ENCODE results near the gene RTN4R.

Gene RTN4R

DNA sequence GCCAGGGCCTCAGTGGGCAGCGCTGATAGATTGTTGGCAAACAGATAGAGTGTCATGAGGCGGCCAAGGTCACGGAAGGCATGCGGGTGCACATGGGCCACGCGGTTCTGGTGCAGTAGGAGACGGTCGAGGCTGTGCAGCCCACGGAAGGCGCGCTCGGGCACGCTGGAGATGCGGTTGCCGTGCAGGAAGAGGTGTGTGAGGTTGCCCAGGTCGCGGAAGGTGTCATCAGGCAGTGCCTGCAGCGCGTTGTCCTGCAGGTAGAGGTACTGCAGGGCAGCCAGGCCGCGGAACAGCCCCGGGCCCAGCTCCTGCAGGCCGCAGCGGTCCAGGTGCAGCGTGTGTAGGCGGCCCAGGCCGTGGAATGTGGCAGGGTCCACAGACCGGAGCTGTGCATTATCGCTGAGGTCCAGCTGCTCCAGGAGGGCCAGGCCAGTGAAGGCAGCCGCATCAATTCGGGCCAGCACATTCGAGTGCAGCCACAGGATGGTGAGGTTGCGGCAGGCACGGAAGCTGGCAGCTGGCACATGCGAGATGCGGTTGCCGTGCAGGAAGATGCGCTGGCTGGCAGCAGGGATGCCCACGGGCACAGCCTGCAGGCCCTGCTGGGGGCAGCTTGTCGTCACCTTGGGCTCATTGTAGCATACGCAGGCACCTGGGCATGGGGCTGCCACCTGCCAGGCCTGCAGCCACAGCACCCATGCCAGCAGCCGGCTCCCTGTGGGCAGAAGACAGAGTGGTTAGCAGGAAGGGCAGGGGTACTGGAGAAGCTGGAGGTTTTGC is 25.5 kb downstream of the RTN4R start:
- DNase-seq (ENCODE audit: low read depth): no peak

DNA sequence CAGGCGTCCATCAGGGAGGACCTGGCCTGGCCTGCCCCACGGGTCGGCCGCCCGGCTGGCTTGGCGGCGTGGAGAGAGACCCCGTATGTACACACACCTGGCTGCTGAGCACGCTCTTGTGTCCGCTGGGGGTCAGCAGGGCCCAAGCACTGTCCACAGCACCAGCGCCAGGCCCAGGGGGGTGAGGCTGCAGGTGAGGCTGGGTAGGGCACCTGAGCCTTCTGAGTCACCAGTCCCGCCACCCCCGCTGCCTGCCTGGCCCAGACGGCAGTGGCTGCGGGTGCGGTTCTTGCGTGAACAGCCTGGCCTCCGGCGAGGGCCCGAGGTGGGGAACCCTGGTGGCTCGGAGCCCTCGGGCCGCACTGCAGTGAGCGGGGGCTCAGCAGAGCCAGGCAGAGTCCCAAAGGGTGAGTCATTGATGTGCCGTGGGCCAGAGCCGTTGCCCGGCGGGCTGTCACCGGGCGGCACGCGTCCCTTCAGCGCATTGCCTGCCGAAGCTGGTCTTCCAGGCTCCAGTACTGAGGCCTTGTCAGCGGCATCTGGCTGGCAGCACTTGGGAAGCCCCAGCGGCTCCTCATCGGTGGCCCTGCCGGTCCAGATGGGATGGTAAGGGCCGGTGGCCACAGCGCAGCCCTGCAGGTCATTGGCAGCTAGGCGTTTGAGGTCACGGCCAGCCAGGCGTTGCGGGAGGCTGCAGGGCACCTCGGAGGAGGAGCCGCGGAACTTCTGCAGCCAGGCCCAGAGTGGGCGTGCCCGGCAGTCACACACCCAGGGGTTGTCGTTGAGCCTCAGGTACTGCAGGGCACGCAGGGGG is 26.3 kb downstream of the RTN4R start:
- no peak for DNase-seq (ENCODE audit: low read depth)

DNA sequence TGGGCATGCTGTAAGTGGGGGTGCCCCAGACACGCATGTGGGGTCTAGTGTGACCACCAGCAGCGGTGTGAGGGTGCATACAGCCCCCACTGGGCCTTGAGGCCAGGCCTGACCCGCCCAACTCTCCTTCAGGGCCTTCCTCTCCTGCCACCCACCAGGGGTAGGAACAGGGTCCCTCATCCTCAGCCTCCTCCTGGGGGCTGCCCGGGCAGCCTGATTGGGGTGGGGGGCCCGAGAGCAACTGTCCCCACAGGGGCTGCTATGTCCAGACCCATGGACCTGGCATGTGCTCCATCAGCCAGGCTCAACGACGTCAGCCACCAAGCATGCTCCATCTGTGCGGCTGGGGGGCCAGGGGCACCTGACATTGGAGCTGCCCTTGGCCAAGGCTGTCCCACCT is 27.2 kb downstream of the RTN4R start:
- no peak for DNase-seq (ENCODE audit: low read depth)

DNA sequence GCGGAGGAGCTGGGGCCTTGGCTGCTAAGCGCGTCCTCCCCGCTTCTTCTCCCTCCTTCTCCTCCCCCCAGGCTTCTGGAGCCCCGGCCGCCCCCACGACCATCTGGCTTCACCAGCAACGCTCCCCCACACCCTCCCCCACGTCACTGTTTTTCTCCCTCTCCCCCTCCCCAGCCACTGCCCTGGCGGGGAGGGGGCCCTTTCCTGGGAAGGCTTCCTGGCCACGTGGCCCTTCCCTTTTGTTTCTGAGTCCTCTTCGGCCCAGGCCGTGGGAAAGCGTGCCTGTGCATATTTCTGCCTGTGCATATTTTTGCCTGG is 27.7 kb downstream of the RTN4R start:
- DNase-seq (ENCODE audit: low read depth): no peak

DNA sequence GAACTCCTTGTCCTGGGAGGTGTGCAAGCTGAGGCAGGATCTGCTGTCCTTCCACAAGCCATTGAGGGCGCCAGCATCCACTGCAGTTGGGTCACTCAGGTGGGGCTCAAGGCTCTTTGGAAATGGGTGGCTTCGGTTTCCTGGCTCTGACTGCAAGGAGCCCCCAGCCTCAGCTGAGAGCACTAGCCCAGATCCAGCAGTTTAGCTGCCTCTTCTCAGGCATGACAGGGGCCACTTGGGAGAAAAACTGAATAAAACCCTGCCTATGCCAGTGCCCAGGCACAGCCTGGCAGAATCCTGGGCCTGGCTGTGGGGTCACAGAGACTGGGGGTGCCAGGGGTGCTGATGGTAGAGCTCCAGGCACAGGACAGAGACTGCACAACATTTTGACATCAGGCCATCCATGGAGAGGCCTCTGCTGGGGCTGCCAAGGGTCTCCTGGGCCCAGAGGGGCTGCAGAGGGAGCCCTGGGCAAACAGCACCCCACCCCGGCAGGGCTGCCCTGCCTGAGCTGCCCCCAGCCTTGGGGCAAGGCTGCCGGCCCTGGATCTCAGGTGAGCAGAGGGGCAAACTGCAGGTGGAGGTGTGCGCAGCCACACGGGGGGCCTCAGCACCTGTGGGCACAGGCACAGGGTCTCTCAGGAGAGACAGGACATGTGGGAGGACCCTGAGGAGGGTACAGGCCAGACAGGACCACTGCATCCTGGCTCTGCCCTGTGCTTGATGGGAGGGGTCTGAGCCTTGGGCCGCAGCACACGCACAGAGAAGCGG is 28.3 kb downstream of the RTN4R start:
- no peak for DNase-seq (ENCODE audit: low read depth)

DNA sequence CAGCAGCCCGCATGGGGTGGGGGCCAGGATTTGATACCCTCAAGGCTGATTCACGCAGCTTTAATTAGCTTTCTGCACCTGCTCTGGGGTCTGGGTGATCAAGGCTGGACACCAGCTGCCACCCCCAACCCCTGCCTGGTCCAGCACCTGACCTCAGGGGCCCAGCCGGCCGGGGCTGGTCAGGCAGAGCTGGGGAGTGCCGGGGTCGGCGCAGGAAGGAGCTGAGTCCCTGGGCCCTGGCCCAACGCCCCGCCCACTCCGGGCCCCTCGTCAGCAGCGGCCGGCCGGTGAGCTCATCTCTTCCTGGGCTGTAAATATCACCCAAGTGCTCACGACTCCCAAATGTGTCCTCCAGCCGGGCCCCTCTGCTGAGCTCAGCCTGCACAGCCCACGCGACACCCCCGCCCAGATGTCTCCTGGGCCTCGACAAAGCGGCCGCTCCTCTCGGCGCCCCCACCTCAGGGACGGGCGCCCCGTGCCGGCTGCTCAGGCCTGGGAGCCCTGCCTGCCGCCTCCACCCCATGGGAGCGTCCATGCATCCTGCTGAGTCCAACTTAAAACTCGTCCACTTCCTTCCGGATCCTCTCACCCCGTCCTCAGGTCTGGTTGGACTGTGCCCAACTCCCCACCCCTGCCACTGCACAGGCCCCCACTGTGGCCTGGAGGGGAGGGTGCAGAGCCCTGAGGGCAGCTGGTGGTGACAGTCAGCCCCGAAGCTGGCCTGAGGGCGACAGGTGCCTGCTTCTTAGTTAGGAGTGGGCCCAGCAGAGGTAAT is 29.0 kb downstream of the RTN4R start:
- no peak for DNase-seq (ENCODE audit: low read depth)

DNA sequence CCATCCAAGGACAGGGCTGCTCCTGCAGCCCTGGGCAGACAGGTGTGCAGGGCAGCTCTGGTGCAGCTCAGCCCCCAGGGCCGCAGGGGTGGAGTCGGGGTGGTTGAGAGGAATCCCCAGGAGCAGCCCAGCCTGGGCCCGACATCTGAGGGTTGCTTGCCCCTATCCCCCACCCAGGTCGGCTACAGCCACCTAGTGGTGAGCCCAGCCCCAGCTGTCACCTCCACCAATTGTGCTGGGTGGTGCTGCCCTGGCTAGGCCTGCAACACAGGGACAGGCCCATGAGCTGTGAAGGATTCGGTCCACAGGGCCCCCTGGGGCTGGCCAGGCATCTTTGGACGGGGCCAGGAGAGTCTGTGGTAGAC is 29.6 kb downstream of the RTN4R start:
- DNase-seq (ENCODE audit: low read depth): no peak

DNA sequence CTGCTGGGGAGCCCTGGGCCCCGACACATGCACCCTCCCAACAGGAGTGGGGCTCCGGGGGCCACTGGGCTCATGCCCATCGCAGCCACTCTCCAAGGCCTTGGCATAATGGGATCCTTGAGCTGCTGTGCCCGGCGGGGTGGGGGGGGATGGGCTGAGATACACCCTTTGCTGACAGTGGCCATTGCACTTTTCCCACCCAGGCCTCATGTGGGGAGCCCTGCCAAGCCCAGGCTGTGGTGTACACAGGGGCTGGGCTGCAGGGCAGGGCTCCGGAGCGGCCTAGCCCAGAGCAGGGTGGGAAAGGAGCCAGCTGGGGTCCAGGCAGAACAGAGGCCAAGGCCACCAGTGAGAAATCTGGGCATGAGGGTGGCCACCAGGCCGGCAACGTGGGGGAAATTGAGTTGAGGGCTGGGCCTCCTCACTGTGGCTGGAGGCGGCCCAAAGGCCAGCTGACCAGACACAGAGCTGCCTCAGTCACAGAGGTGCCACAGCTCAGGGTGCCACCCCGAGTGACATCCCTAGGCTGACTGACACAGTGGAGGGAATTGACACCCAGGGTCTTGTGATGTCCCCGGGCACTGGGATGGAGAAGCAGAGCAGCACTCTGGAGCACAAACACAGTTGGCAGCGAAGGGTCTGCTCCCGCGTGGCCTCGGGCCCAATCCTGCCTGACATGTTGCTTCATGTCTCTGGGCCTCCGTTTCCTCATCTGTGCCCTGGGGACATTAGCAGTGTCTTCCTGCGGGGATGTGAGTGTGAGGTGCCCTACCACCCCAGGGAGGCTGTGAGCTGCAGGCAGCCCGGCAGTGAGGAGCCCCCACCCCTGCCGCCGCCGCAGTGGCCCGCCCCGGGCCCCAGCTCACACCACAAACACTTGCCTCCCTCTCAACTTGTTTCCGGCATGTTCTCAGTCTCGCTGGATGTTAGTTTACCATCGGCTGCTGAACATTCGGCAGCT is 30.4 kb downstream of the RTN4R start:
- DNase-seq (ENCODE audit: low read depth): no peak

DNA sequence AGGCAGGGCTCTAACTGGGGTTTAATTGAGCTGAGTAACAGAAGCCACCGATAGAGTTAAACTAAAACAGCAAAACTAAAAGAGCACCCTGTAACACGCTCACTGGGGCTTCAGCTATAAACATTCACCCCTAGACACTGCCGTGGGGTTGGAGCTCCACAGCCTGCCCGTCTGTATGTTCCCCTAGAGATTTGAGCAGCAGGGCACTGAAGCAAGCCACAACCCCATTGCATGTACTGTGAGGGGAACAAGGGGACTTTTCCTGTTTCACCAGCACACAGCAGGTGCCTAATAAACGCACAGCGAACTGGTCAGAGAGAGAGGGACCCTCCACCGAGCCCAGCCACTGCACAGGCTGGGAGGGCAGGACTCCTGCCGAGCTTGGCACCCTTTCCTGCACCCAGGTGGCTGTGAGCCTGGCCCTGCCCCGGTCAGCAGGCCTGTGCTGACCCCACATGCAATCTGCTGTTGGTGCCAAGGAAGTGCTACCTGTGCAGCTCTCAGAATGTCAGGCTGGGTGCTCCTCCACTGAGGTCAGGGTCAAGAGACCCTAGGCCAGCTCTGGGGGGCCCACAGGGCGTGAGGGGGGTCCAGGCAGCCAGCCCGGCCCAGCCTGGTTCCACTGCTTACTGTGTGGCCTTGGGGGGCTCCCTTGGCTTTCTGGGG is 31.9 kb downstream of the RTN4R start:
- no peak for DNase-seq (ENCODE audit: low read depth)

DNA sequence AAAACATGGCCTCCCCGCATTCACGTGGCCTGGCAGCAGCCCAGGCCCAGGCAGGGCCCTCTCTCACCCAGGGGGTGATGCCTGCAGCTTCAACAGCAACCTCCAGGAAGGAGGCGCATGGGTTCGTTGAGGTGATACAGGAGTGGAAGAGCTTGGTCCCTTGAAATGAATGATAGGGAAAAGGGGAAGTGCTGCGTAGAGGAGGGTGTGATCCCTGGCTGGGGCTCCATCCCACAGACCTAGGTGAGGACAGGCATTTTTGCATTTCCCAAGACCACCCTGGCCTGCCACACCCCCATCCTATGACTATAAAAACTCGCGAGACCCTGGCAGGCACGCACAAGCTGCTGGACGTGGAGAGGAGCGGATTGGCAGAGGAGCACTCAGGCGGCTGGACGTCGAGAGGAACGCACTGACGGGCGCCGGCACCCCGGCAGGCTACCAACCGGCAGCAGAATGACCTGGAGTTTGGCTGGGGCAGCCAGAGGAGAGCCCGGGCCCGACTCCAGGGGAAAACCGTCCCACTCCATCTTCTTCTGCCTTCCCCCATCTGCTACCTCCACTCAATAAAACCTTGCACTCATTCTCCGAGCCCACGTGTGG is 32.6 kb downstream of the RTN4R start:
- DNase-seq (ENCODE audit: low read depth): no peak

DNA sequence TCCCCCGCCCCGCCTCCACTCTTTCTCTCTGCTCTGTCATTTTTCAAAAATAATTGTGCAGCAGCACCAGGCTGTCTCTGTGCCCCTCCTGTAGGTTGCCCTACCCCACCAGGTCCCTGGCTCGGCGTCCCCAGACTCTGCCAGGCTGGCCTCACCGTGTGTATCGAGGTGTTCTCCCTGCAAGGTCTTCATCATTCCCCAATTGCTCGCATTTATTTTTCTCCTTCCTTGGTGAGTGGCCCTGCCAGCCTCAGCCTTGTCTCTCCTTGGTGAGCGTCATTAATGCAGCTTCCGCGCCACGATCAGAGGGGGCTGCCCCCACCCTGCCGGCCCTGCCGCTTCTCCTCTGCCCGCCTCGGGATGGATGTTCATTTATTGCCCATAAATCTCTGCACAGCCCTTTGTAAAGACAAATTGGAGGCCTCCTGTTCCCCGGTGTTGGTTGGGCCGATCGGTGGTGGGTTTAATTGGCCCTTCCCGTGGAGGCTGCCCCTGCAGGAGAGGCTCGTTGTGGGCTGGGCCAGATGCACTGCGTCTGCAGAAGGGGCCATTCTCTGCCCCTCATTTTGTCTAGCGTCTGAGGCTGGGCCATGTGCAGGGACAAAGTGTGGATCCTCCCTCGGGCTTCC is 33.2 kb downstream of the RTN4R start:
- DNase-seq (ENCODE audit: low read depth): no peak

DNA sequence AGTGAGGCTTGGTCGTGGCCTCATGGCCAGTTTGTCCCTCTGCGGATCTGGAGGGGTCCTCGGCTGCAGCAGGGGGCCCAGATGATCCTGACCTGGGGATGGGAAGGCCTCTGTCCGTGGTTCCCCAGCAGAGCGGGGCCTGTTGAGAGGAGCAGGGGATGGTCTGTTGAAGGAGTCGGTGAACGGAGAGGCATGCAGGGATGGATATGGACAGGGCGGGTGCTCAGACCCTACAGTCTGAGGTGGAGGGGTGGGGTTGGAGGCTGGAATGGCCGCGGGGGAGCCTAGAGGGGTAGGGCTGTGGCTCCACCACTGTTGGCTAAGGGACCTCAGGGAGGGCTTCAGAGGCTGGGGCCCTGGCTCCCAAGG is 33.8 kb downstream of the RTN4R start:
- DNase-seq (ENCODE audit: low read depth): no peak

DNA sequence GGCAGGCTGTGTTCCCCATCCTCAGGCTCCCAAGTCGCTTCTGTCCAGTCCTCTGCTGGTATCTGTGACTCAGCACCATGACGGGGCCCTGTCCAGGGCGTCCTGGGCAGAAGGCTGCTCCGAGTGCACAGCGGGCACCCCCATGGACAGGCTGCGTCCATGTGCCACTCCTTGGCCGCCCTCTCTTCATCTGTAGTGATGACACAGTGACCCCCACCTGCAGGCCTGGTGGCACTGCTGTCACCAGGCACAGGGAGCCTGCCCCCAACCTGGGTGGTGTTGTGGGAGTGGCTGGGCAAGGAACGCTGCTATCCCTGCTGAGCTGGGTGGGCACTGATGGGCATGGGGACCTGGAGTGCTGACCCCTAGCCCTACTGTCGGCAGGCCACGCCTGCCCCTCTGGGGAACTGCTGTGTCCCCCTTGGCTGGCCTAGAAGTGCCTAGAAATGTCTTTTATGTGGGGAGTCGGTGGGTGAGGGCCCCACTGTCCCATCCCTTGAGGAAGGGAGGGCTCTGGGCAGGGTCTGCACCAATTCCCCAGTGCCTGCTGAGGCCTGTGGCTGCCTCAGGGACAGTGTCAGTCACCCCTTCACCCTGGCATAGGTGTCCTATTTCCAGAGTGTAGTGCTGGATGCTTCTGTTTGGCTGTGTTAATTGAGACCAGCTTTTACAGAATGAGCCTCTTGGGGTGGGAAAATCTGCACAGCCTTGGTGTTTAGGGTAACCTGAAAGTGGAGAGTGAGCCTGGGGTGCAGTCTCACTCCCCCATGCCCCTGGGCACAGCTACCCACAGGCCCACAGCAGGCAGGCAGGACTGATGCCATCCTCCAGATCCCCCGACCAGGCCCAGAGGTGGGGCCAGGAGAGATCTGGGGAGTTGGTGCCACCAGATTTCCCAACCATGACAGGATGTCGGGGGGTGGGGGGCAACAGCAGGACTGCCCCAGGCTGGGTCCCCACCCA is 34.5 kb downstream of the RTN4R start:
- no peak for DNase-seq (ENCODE audit: low read depth)

DNA sequence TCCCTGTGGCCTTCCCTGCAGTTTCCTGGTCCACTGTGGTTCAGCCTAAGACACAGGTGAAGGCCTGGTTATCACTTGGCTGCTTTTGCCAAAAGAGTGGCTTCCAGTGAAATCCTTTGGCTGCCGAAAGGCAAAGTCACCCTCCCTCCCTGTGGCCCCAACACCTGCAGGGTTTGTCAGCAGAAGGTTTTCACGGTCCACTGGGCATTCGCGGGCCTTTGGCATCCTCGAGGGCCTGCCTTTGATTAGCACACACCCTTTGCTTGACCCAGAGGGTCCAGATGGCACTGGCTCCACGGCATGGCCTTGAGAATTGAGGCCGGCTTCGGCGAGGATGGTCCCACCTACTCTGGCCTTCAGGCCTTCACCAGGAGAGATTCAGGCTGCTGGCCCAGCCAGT is 35.3 kb downstream of the RTN4R start:
- no peak for DNase-seq (ENCODE audit: low read depth)

DNA sequence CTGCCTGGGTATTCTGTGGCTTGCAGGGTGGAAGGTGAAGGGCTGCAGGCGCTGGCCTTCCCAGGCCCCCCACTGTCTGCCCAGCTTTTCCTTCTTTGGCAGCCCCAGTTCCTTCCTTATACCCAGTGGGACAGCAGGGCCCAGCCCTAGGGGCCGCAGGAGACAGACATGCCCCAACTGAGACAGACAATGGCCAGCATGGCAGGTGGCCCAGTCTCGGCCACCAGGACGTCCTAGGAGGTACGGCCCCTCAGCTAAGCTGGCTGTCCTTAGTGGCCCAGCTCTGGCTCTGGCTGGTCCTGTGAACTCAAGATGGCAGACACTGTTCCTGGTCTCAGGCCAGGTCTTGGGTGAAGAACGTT is 35.9 kb downstream of the RTN4R start:
- DNase-seq (ENCODE audit: low read depth): no peak

DNA sequence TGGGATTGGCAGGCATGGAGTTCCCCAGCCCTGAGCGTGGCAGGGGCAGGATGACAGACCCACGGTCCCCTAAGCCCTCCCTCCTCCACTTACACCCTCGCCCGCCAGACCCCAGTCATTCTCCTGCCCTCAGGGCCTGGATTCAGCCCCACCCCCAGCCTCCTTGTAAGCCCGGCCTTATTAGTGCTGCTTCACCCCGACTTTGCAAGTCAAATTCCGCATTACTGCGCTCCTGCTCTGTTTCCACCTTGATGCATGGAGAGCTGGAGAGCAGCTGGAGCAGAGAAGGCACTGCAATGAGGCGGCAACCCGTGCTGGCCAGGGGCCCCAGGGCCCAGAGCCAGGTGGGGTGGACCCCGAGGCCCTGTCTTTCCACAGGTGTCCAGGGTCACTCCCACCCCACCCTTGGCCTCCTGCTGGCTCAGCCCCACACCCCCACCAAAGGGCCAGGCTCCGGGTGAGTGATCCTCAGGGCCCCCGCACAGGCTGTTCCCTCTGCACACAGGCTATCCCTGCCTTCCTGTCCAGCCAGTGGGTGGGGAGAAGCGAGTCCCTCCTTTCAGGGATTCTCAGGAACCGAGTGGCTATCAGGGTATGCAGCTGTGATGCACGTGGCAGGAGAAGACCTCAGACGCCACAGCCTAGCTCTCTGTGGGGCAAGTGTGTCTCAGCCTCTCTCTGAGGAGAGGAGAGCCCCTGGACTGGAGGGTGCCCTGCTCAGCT is 36.4 kb downstream of the RTN4R start:
- DNase-seq (ENCODE audit: low read depth): no peak

DNA sequence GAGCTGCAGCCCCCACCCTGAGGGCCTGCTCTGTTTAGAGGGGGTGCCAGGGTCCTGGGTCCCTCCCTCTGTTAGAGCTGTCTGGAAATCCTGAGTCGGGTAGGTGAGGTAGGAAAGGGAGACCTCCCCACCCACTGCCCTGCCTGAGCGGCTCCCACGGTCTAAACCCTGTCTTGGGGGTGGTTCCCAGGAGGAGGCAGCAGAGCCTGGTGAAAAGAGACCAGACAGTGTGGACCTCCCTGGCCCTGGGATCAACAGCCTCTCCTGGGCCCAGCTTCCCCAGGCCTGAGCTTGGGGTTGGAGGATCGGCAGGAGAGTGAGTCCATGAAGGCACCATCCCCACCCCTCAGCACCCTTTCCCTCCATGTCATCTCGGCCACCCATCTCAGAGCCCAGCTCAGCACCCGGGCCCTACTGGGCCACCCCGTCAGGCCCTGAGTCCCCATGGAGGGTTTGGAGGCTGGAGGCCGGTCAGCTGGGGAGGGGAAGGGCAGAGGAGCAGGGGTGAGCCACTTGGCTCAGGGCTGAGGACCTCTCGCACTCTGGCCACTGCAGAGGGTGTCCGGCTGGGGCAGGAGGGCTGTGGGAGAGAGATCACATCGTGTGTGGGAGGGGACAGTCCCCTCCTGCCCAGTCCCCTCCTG is 37.2 kb downstream of the RTN4R start:
- no peak for DNase-seq (ENCODE audit: low read depth)
